HL-60 (cell line): ENCODE results near the gene IVD.

ENCODE experiments used
- DNase-seq, 2 experiments: peaks; one replicate each; pipeline ENCODE4 v3.0.0-alpha.2; 2010 to 2020; ENCODE audit warnings: low read depth in 1 of 2, low spot score in 1 of 2
- H3K27ac ChIP-seq: fragments of 250-450 bp; sonication (Bioruptor Pico); replicated peaks from 2 replicates; pipeline ENCODE4 v1.5.1; 2020; ENCODE audit warnings: mild to moderate bottlenecking, moderate library complexity
- H3K27me3 ChIP-seq: fragments of 250-450 bp; sonication (Bioruptor Pico); 2 replicates; pipeline ENCODE4 v1.5.1; 2021; ENCODE audit warnings: mild to moderate bottlenecking, moderate library complexity; ENCODE audit not compliant: insufficient read depth, poor library complexity, severe bottlenecking
- H3K4me3 ChIP-seq: replicated peaks from 2 replicates; pipeline ENCODE4 v1.5.1; 2011; ENCODE audit warnings: mild to moderate bottlenecking, control low read depth, low read length; ENCODE audit not compliant: insufficient read depth
- GABPA ChIP-seq: IDR thresholded peaks from 2 replicates; pipeline ENCODE4 v1.6.1; 2012; ENCODE audit warnings: low read depth
- POLR2AphosphoS5 ChIP-seq: IDR thresholded peaks from 2 replicates; pipeline ENCODE4 v1.6.1; 2012; ENCODE audit warnings: low read depth
- SPI1 ChIP-seq: IDR thresholded peaks from 2 replicates; pipeline ENCODE4 v1.6.1; 2012; ENCODE audit warnings: low read depth, mild to moderate bottlenecking, borderline replicate concordance
- TF ChIP-seq, protein P1 (sequence below): IDR thresholded peaks from 2 replicates; pipeline ENCODE4 v1.6.1; 2012; ENCODE audit warnings: low read depth; ENCODE audit not compliant: insufficient replicate concordance
- TF ChIP-seq, protein P2 (sequence below): IDR thresholded peaks from one replicate; pipeline ENCODE4 v1.5.1; 2011; ENCODE audit warnings: low read length, control low read depth, inconsistent platforms; ENCODE audit not compliant: insufficient read depth

Gene IVD

GRCh38 chr15:40379853-40380252 is 25.7 kb upstream of the IVD start:
- Histone ChIP-seq H3K27me3 (no peaks in the 10 kb centered on the region), H3K4me3 (no peak overlapping the region), H3K27ac (no peak overlapping the region)
- peak in 1 of 2 experiments; percentile 40 for DNase-seq
- peak; percentile 51; the same call in 1 of the 2 replicates for TF ChIP-seq SPI1
- TF ChIP-seq, protein P1, sequence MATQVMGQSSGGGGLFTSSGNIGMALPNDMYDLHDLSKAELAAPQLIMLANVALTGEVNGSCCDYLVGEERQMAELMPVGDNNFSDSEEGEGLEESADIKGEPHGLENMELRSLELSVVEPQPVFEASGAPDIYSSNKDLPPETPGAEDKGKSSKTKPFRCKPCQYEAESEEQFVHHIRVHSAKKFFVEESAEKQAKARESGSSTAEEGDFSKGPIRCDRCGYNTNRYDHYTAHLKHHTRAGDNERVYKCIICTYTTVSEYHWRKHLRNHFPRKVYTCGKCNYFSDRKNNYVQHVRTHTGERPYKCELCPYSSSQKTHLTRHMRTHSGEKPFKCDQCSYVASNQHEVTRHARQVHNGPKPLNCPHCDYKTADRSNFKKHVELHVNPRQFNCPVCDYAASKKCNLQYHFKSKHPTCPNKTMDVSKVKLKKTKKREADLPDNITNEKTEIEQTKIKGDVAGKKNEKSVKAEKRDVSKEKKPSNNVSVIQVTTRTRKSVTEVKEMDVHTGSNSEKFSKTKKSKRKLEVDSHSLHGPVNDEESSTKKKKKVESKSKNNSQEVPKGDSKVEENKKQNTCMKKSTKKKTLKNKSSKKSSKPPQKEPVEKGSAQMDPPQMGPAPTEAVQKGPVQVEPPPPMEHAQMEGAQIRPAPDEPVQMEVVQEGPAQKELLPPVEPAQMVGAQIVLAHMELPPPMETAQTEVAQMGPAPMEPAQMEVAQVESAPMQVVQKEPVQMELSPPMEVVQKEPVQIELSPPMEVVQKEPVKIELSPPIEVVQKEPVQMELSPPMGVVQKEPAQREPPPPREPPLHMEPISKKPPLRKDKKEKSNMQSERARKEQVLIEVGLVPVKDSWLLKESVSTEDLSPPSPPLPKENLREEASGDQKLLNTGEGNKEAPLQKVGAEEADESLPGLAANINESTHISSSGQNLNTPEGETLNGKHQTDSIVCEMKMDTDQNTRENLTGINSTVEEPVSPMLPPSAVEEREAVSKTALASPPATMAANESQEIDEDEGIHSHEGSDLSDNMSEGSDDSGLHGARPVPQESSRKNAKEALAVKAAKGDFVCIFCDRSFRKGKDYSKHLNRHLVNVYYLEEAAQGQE: no peak

GRCh38 chr15:40380636-40381035 is 25.0 kb upstream of the IVD start:
- TF ChIP-seq SPI1: no peak
- TF ChIP-seq, protein P1: no peak
- TF ChIP-seq GABPA: no peak
- TF ChIP-seq, protein P2, sequence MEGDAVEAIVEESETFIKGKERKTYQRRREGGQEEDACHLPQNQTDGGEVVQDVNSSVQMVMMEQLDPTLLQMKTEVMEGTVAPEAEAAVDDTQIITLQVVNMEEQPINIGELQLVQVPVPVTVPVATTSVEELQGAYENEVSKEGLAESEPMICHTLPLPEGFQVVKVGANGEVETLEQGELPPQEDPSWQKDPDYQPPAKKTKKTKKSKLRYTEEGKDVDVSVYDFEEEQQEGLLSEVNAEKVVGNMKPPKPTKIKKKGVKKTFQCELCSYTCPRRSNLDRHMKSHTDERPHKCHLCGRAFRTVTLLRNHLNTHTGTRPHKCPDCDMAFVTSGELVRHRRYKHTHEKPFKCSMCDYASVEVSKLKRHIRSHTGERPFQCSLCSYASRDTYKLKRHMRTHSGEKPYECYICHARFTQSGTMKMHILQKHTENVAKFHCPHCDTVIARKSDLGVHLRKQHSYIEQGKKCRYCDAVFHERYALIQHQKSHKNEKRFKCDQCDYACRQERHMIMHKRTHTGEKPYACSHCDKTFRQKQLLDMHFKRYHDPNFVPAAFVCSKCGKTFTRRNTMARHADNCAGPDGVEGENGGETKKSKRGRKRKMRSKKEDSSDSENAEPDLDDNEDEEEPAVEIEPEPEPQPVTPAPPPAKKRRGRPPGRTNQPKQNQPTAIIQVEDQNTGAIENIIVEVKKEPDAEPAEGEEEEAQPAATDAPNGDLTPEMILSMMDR: no peak
- TF ChIP-seq POLR2AphosphoS5: no peak
- DNase-seq: no peak
- no peak overlapping the region for H3K4me3 ChIP-seq
- H3K27me3 ChIP-seq: no peaks in the 10 kb centered on the region
- no peak overlapping the region for H3K27ac ChIP-seq

DNA sequence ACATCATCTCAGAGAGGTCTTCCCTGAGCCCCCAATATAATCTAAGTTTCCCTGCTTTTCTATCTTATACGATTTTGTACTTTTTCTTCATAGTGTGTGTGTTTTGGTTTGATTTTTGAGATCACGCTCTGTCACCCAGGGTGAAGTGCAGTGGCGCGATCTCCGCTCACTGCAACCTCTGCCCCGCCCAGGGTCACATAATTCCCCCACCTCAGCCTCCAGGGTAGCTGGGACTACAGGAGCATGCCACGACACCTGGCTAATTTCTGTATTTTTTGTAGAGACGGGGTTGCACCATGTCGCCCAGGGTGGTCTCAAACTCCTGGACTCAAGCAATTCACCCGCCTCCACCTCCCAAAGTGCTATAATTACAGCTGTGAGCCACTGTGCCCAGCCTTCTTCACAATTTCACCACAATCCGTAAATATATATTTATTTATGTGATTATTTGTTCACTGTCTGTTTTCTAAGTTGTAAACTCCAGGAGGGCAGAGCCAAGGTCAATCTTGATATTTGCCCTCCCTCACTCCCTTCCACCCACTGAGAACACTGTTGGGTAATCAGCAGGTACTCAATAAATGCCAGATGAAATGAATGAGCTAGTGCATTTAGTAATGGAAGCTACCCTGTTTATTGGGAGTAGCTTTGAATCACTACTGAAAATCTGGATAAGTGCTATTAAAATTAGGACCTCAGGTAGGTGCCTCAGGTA is 23.6 kb upstream of the IVD start:
- no peak for DNase-seq
- Histone ChIP-seq H3K27me3 (no peaks in the 10 kb centered on the region), H3K27ac (no peak overlapping the region), H3K4me3 (no peak overlapping the region)
- TF ChIP-seq GABPA (no peak), SPI1 (no peak), POLR2AphosphoS5 (no peak)
- TF ChIP-seq, protein P1: no peak
- TF ChIP-seq, protein P2: no peak
